ENCODE measurements around the gene RNF166. TPM values are rescaled to one million over a fixed set of nuclear protein-coding genes. Genes with fewer than 3 reads are reported as not detected.

RNF166 gene
- total RNA-seq, 1 experiment from 2014 or later = 46.2 TPM

DNA sequence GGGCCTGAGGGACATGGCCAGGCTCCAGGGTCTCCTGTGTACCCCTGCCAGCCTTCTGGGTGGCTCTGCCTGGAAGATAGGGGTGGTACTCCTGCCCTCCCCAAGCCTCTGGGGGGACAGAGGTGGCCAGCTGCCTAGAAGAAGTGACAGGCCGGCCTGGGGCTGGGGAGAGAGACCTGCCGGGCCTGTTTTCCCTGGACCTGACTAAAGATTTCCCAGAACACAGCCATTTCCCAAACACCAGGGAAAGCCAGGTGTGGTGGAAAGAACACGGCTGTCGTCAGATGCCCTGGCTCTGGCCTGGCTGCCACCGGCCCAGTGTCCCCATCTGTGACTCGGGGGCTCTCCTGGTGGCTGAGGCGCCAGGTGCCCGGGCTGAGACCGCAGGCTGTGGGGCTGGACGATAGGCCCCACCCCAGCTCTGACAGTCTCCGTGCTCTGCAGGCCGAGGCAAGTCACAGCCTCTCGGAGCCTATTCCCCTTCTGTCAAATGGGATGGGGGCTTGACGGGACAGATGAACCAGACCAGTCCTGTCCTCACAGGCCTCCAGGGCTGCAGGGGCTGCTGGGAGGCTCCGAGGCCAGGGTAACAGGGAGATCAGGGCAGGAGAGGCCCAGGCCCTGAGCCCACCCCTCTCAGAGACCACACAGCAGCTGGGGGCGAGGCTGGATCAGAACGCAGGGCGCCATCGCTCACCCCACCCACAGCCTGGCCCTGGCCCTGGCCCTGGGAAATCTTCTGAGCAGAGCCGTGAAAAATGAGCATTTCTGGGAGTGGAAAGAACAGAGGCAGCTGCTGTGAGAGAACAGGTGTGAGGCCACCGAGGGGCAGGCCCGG is 33.1 kb upstream of the RNF166 start:
- no peaks in the 10 kb centered on the region for H3K36me3 Mint-ChIP-seq
- DNase-seq (ENCODE audit: low spot score) (no peak), ATAC-seq (no peak)
- no peaks in the 10 kb centered on the region for H3K9me3 Mint-ChIP-seq
- TF ChIP-seq, protein P1, sequence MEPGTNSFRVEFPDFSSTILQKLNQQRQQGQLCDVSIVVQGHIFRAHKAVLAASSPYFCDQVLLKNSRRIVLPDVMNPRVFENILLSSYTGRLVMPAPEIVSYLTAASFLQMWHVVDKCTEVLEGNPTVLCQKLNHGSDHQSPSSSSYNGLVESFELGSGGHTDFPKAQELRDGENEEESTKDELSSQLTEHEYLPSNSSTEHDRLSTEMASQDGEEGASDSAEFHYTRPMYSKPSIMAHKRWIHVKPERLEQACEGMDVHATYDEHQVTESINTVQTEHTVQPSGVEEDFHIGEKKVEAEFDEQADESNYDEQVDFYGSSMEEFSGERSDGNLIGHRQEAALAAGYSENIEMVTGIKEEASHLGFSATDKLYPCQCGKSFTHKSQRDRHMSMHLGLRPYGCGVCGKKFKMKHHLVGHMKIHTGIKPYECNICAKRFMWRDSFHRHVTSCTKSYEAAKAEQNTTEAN (CRISPR knock-in tag; IDR thresholded peaks at IDR 0.05) = no peak
- TF ChIP-seq, protein P2, sequence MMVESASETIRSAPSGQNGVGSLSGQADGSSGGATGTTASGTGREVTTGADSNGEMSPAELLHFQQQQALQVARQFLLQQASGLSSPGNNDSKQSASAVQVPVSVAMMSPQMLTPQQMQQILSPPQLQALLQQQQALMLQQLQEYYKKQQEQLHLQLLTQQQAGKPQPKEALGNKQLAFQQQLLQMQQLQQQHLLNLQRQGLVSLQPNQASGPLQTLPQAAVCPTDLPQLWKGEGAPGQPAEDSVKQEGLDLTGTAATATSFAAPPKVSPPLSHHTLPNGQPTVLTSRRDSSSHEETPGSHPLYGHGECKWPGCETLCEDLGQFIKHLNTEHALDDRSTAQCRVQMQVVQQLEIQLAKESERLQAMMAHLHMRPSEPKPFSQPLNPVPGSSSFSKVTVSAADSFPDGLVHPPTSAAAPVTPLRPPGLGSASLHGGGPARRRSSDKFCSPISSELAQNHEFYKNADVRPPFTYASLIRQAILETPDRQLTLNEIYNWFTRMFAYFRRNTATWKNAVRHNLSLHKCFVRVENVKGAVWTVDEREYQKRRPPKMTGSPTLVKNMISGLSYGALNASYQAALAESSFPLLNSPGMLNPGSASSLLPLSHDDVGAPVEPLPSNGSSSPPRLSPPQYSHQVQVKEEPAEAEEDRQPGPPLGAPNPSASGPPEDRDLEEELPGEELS (CRISPR knock-in tag; IDR thresholded peaks at IDR 0.05) = no peak
- TF ChIP-seq NR1H2 (CRISPR knock-in tag; IDR thresholded peaks at IDR 0.05) (no peak), JUN (CRISPR knock-in tag; IDR thresholded peaks at IDR 0.05) (no peak), NR2C2 (CRISPR knock-in tag; IDR thresholded peaks at IDR 0.05) (no peak), TEAD1 (CRISPR knock-in tag; IDR thresholded peaks at IDR 0.05) (no peak), ZNF423 (CRISPR knock-in tag; IDR thresholded peaks at IDR 0.05) (no peak), ATF1 (CRISPR knock-in tag; IDR thresholded peaks at IDR 0.05) (no peak), NFE2L1 (CRISPR knock-in tag; IDR thresholded peaks at IDR 0.05) (no peak), EMX1 (CRISPR knock-in tag; IDR thresholded peaks at IDR 0.05) (no peak), SMAD3 (CRISPR knock-in tag; IDR thresholded peaks at IDR 0.05; ENCODE audit: borderline replicate concordance) (no peak), FOXK1 (CRISPR knock-in tag; IDR thresholded peaks at IDR 0.05) (no peak)
- TF ChIP-seq, protein P3, sequence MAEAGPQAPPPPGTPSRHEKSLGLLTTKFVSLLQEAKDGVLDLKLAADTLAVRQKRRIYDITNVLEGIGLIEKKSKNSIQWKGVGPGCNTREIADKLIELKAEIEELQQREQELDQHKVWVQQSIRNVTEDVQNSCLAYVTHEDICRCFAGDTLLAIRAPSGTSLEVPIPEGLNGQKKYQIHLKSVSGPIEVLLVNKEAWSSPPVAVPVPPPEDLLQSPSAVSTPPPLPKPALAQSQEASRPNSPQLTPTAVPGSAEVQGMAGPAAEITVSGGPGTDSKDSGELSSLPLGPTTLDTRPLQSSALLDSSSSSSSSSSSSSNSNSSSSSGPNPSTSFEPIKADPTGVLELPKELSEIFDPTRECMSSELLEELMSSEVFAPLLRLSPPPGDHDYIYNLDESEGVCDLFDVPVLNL (CRISPR knock-in tag; IDR thresholded peaks at IDR 0.05; ENCODE audit: borderline replicate concordance, low read depth) = no peak
- TF ChIP-seq, protein P4, sequence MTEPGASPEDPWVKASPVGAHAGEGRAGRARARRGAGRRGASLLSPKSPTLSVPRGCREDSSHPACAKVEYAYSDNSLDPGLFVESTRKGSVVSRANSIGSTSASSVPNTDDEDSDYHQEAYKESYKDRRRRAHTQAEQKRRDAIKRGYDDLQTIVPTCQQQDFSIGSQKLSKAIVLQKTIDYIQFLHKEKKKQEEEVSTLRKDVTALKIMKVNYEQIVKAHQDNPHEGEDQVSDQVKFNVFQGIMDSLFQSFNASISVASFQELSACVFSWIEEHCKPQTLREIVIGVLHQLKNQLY (CRISPR knock-in tag; IDR thresholded peaks at IDR 0.05) = no peak
- TF ChIP-seq, protein P5, sequence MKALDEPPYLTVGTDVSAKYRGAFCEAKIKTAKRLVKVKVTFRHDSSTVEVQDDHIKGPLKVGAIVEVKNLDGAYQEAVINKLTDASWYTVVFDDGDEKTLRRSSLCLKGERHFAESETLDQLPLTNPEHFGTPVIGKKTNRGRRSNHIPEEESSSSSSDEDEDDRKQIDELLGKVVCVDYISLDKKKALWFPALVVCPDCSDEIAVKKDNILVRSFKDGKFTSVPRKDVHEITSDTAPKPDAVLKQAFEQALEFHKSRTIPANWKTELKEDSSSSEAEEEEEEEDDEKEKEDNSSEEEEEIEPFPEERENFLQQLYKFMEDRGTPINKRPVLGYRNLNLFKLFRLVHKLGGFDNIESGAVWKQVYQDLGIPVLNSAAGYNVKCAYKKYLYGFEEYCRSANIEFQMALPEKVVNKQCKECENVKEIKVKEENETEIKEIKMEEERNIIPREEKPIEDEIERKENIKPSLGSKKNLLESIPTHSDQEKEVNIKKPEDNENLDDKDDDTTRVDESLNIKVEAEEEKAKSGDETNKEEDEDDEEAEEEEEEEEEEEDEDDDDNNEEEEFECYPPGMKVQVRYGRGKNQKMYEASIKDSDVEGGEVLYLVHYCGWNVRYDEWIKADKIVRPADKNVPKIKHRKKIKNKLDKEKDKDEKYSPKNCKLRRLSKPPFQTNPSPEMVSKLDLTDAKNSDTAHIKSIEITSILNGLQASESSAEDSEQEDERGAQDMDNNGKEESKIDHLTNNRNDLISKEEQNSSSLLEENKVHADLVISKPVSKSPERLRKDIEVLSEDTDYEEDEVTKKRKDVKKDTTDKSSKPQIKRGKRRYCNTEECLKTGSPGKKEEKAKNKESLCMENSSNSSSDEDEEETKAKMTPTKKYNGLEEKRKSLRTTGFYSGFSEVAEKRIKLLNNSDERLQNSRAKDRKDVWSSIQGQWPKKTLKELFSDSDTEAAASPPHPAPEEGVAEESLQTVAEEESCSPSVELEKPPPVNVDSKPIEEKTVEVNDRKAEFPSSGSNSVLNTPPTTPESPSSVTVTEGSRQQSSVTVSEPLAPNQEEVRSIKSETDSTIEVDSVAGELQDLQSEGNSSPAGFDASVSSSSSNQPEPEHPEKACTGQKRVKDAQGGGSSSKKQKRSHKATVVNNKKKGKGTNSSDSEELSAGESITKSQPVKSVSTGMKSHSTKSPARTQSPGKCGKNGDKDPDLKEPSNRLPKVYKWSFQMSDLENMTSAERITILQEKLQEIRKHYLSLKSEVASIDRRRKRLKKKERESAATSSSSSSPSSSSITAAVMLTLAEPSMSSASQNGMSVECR (CRISPR knock-in tag; IDR thresholded peaks at IDR 0.05; ENCODE audit: borderline replicate concordance) = no peak
- TF ChIP-seq, protein P6, sequence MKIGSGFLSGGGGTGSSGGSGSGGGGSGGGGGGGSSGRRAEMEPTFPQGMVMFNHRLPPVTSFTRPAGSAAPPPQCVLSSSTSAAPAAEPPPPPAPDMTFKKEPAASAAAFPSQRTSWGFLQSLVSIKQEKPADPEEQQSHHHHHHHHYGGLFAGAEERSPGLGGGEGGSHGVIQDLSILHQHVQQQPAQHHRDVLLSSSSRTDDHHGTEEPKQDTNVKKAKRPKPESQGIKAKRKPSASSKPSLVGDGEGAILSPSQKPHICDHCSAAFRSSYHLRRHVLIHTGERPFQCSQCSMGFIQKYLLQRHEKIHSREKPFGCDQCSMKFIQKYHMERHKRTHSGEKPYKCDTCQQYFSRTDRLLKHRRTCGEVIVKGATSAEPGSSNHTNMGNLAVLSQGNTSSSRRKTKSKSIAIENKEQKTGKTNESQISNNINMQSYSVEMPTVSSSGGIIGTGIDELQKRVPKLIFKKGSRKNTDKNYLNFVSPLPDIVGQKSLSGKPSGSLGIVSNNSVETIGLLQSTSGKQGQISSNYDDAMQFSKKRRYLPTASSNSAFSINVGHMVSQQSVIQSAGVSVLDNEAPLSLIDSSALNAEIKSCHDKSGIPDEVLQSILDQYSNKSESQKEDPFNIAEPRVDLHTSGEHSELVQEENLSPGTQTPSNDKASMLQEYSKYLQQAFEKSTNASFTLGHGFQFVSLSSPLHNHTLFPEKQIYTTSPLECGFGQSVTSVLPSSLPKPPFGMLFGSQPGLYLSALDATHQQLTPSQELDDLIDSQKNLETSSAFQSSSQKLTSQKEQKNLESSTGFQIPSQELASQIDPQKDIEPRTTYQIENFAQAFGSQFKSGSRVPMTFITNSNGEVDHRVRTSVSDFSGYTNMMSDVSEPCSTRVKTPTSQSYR (CRISPR knock-in tag; IDR thresholded peaks at IDR 0.05) = no peak
- H3K27ac Mint-ChIP-seq = no peak overlapping the region
- peaks cover 4% of the 10 kb centered on the region for H3K4me1 Mint-ChIP-seq
- CTCF ChIA-PET = interaction anchor here (0.8 to 3.1 kb wide), 2 partner anchors 30 to 43 kb away, joined by 3 to 117 read pairs; partner anchors contain the start of gene PIEZO1
- no peak overlapping the region for H3K4me3 Mint-ChIP-seq
- no peaks in the 10 kb centered on the region for H3K27me3 Mint-ChIP-seq (ENCODE audit: low read depth)
- POLR2A ChIA-PET = no interaction called here

Measured in WTC11 (cell line).